MCF 10A (cell line): ENCODE measurements around the gene MAGI1. TPM values are rescaled to one million over a fixed set of nuclear protein-coding genes. Genes with fewer than 3 reads are reported as not detected.

Experiments
- BruUV-seq: library from RNA; stranded (reverse); fragments of 400-500 nt; replicated peaks from 2 replicates; lab custom pipeline; 2021; lab: Mats Ljungman, UMichigan
- CTCF ChIA-PET: fragments of 300-600 bp; sonication (Branson Sonifier 250); formaldehyde crosslinking; extraction: SDS; loops from one replicate; lab custom pipeline; 2021; ENCODE audit warnings: antibody characterized with exemption, inconsistent platforms; lab: Yijun Ruan, JAX
- POLR2A ChIA-PET: fragments of 300-600, 350-650 bp; sonication (Branson Sonifier 250); formaldehyde crosslinking; extraction: SDS; loops from one replicate; lab custom pipeline; 2020; ENCODE audit warnings: antibody characterized with exemption, inconsistent platforms; lab: Yijun Ruan, JAX
- DNase-seq: peaks from one replicate; pipeline ENCODE4 v3.0.0-alpha.2; 2018; ENCODE audit not compliant: unreplicated experiment
- H3K27ac Mint-ChIP-seq: one replicate; pipeline ENCODE4 v1.8.0; 2022; ENCODE audit warnings: mild to moderate bottlenecking, low read depth, mixed read lengths; ENCODE audit not compliant: unreplicated experiment
- H3K27me3 Mint-ChIP-seq: one replicate; pipeline ENCODE4 v1.8.0; 2022; ENCODE audit warnings: mixed read lengths; ENCODE audit not compliant: insufficient read depth, unreplicated experiment
- H3K36me3 Mint-ChIP-seq: one replicate; pipeline ENCODE4 v1.8.0; 2022; ENCODE audit warnings: mild to moderate bottlenecking, moderate library complexity, mixed read lengths; ENCODE audit not compliant: insufficient read depth, unreplicated experiment
- H3K4me1 Mint-ChIP-seq: one replicate; pipeline ENCODE4 v1.8.0; 2022; ENCODE audit warnings: mixed read lengths; ENCODE audit not compliant: insufficient read depth, unreplicated experiment
- H3K4me3 Mint-ChIP-seq: one replicate; pipeline ENCODE4 v1.8.0; 2022; ENCODE audit warnings: mild to moderate bottlenecking, moderate library complexity, mixed read lengths; ENCODE audit not compliant: unreplicated experiment
- H3K9me3 Mint-ChIP-seq: one replicate; pipeline ENCODE4 v1.8.0; 2022; ENCODE audit warnings: mixed read lengths; ENCODE audit not compliant: unreplicated experiment
- intact Hi-C: fragments of 100-400 bp; cut with micrococcal nuclease; formaldehyde crosslinking; loops from 2 replicates; pipeline ENCODE4 v1.14.1; 2022
- total RNA-seq: library from RNA; stranded (reverse); gene quantifications from 2 replicates; pipeline ENCODE4 v1.2.3, GENCODE V29; 2022
- TF ChIP-seq, protein P1 (sequence below): fragments of 200-600 bp; IDR thresholded peaks from one replicate; pipeline ENCODE4 v1.8.0; 2022; ENCODE audit warnings: antibody characterized with exemption, mild to moderate bottlenecking; ENCODE audit not compliant: unreplicated experiment

Gene MAGI1
- total RNA-seq, 1 experiment from 2014 or later, result 6.2 TPM

DNA sequence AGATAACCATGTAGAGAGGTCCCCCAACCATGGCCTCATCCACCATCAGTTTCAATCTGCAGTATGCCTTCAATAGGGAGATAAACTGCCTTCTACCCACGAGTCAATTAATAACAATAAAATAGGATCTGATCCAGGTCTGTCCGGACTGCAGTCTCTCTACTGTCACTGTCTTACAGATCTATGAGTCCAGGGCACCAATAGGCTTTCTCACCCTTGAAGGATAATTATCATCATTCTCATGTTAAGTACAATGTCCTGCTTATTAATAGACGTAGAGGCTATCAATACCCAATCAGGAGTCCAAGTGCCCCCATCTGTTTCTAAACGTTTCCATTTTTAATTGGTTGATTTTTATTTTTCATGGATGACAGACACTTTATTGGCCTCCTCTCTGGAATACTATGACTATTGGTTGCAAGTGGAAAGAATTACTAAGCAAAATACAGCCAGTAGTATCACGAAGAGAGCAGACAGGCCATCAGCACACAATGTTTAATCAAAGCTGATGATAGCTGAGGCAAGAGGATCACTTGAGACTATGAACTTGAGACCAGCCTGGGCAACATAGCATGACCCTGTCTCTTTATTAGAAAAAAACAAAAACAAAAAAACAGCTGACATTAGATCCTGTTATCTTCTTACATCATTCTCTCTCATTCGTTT, 480.7 kb downstream of the MAGI1 start:
- CTCF ChIA-PET, result interaction anchor here (0.6 to 1.1 kb wide), 3 partner anchors 8 to 1378 kb away, joined by 3 to 4 read pairs (median 3); no protein-coding TSS in a partner anchor
- TF ChIP-seq, protein P1, sequence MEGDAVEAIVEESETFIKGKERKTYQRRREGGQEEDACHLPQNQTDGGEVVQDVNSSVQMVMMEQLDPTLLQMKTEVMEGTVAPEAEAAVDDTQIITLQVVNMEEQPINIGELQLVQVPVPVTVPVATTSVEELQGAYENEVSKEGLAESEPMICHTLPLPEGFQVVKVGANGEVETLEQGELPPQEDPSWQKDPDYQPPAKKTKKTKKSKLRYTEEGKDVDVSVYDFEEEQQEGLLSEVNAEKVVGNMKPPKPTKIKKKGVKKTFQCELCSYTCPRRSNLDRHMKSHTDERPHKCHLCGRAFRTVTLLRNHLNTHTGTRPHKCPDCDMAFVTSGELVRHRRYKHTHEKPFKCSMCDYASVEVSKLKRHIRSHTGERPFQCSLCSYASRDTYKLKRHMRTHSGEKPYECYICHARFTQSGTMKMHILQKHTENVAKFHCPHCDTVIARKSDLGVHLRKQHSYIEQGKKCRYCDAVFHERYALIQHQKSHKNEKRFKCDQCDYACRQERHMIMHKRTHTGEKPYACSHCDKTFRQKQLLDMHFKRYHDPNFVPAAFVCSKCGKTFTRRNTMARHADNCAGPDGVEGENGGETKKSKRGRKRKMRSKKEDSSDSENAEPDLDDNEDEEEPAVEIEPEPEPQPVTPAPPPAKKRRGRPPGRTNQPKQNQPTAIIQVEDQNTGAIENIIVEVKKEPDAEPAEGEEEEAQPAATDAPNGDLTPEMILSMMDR, result no peak
- Mint-ChIP-seq H3K27ac (no peak overlapping the region), H3K4me1 (no peaks in the 10 kb centered on the region), H3K36me3 (no peaks in the 10 kb centered on the region), H3K4me3 (no peak overlapping the region), H3K27me3 (no peaks in the 10 kb centered on the region), H3K9me3 (no peaks in the 10 kb centered on the region)
- DNase-seq, result no peak
- BruUV-seq, result no TSS peak
- POLR2A ChIA-PET, result no interaction called here
- intact Hi-C loops, result no loop called here

DNA sequence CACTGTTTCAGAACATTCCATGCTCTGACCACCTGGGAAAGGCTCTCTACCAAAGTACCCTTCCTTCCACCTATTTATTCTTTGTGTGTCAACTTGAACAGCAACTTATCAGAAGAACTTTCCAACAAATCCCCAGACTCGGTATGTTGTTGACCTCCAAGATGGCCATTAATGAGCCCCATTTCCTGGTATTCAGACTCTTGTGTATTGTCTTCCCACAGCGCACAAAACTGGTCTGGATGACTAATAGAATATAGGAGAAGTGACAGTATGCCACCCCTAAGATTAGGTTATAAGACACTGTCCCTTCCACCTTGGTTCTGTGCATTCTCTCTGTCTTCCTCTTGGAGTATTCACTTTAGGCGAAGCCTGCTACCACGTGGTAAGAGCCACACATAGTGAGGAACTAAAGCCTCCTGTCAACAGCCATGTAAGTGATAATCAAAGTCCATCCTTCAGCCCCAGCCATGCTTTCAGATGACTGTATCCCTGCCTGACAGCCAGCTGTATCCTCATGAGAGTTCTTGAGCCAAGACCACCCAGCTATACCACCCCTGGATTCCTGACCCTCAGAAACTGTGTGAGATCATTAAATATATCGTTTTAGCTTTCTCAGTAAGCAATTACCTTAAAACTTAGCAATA, 481.7 kb downstream of the MAGI1 start:
- no peaks in the 10 kb centered on the region for H3K4me1 Mint-ChIP-seq
- DNase-seq, result no peak
- intact Hi-C loops, result no loop called here
- ChIA-PET CTCF (interaction anchor here (0.6 kb wide), 1 partner anchor 13 kb away, joined by 3 read pairs; no protein-coding TSS in a partner anchor), POLR2A (no interaction called here)
- no peaks in the 10 kb centered on the region for H3K9me3 Mint-ChIP-seq
- no peaks in the 10 kb centered on the region for H3K27me3 Mint-ChIP-seq
- TF ChIP-seq, protein P1, result no peak
- no TSS peak for BruUV-seq
- no peak overlapping the region for H3K4me3 Mint-ChIP-seq
- no peaks in the 10 kb centered on the region for H3K36me3 Mint-ChIP-seq
- H3K27ac Mint-ChIP-seq, result no peak overlapping the region

DNA sequence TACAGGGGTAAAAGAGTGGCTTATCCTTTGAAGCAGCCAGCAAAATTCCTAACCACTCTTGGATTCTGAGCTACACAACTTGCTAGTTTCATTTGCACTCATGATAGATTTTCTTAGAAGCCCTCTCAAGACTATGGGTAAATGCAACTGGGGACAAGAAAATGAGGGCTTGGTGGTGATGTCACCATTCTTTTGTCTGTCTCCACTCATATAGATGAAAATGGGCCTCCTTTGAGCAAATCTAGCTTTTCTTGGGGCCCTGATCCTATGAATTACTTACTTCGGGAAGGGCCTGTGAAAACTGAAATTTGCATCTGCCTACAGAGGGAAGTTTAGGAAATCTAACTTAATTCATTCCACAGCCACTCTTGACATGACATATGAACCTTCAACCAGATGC, 486.3 kb downstream of the MAGI1 start:
- Mint-ChIP-seq H3K27me3 (no peaks in the 10 kb centered on the region), H3K36me3 (no peaks in the 10 kb centered on the region), H3K4me3 (no peak overlapping the region), H3K27ac (no peak overlapping the region), H3K4me1 (no peaks in the 10 kb centered on the region), H3K9me3 (no peaks in the 10 kb centered on the region)
- intact Hi-C loops, result no loop called here
- POLR2A ChIA-PET, result no interaction called here
- TF ChIP-seq, protein P1, result no peak
- CTCF ChIA-PET, result interaction anchor here (0.6 to 1.1 kb wide), 2 partner anchors 8 to 32 kb away, joined by 3 read pairs; no protein-coding TSS in a partner anchor
- BruUV-seq, result no TSS peak
- DNase-seq, result no peak

DNA sequence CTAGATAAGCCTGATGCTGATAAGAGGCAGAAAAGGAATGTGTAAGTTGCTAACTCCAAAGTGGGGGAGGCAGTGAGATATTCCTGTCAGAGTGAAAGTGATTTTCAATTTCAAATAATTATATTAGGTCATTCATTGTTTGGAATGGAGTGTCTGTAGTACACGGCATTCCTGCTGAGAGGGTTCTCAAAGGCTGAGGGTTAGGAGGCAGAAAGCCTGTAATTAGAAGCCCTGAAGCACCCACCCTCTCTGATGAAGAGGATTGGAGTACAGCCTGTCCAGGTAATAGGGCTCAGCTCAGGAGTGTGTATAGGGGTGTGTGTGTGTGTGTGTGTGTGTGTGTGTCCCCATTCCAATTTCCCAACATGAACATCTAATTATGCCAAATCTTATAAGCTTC, 486.8 kb downstream of the MAGI1 start:
- no peaks in the 10 kb centered on the region for H3K27me3 Mint-ChIP-seq
- no peaks in the 10 kb centered on the region for H3K9me3 Mint-ChIP-seq
- CTCF ChIA-PET, result interaction anchor here (1.1 kb wide), 1 partner anchor 9 kb away, joined by 3 read pairs; no protein-coding TSS in a partner anchor
- DNase-seq, result no peak
- TF ChIP-seq, protein P1, result no peak
- BruUV-seq, result no TSS peak
- intact Hi-C loops, result no loop called here
- POLR2A ChIA-PET, result no interaction called here
- no peaks in the 10 kb centered on the region for H3K4me1 Mint-ChIP-seq
- H3K36me3 Mint-ChIP-seq, result no peaks in the 10 kb centered on the region
- no peak overlapping the region for H3K27ac Mint-ChIP-seq
- no peak overlapping the region for H3K4me3 Mint-ChIP-seq
